Effector memory CD8-positive, alpha-beta T cell (primary cell): ENCODE data around the gene QRFP.
"Not testable (repeated sequence)": the region's sequence is repeated elsewhere in the genome, so short reads cannot be mapped to it uniquely, and the experiment has no call there.

Experiments
- ATAC-seq: fragments of 150-1000 bp; cut with Tn5 transposase; replicated peaks from 2 replicates; pipeline ENCODE4 v1.10.0; 2021; ENCODE audit warnings: mild to moderate bottlenecking, moderate library complexity
- DNase-seq, 3 experiments: peaks; one replicate each; pipeline ENCODE4 v3.0.0; 2021
- H3K27ac Mint-ChIP-seq, 2 donors: one replicate each; pipeline ENCODE4 v1.8.0; 2022; ENCODE audit warnings: mild to moderate bottlenecking in 2 of 2, mixed read lengths in 2 of 2, moderate library complexity in 2 of 2
- H3K27me3 Mint-ChIP-seq, 2 donors: one replicate each; pipeline ENCODE4 v1.8.0; 2022; ENCODE audit warnings: mixed read lengths in 2 of 2
- H3K36me3 Mint-ChIP-seq: one replicate; pipeline ENCODE4 v1.8.0; 2022; ENCODE audit warnings: mild to moderate bottlenecking, moderate library complexity, mixed read lengths; ENCODE audit not compliant: insufficient read depth
- H3K4me1 Mint-ChIP-seq, 2 donors: one replicate each; pipeline ENCODE4 v1.8.0; 2022; ENCODE audit warnings: low read depth in 2 of 2, mixed read lengths in 2 of 2
- H3K4me3 Mint-ChIP-seq, 2 donors: one replicate each; pipeline ENCODE4 v1.8.0; 2022; ENCODE audit warnings: mild to moderate bottlenecking in 2 of 2, mixed read lengths in 2 of 2, moderate library complexity in 2 of 2
- H3K9me3 Mint-ChIP-seq, 2 donors: one replicate each; pipeline ENCODE4 v1.8.0; 2022; ENCODE audit warnings: mixed read lengths in 2 of 2

Gene QRFP

DNA sequence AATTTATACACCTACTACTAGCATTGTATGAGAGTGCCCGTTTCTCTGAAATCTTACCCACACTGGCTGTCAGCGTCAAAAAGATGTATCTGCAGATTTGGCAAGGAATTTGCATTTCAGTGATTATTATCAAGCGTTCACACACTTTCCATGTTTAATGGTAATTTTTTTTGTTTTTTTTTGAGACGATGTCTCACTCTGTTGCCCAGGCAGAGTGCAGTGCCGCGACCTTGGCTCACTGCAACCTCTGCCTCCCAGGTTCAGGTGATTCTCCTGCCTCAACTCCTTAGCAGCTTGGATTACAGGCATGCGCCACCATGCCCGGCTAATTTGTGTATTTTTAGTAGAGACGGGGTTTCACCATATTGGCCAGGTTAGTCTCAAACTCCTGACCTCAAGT is 47.3 kb downstream of the QRFP start:
- H3K9me3 Mint-ChIP-seq, result no peaks in the 10 kb centered on the region
- H3K4me1 Mint-ChIP-seq, result peaks cover 0 to 1% of the 10 kb centered on the region in 2 donors
- no peaks in the 10 kb centered on the region for H3K27me3 Mint-ChIP-seq
- no peak overlapping the region for H3K4me3 Mint-ChIP-seq
- H3K27ac Mint-ChIP-seq, result no peak overlapping the region
- DNase-seq (no peak), ATAC-seq (no peak)
- peaks cover 8% of the 10 kb centered on the region for H3K36me3 Mint-ChIP-seq

DNA sequence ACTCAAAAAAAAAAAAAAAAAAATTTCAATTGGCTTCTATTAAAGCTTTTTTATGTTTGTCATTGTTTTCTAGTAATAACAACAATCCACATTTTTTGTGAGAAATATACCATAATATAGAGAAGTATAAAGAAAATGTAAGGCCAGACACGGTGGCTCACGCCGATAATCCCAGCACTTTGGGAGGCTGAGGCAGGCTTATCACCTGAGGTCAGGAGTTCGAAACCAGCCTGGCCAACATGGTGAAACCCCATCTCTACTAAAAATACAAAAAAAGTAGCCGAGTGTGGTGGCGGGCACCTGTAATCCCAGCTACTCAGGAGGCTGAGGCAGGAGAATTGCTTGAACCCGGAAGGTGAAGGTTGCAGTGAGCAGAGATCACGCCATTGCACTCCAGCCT is 48.1 kb downstream of the QRFP start:
- H3K4me3 Mint-ChIP-seq, H3K9me3 Mint-ChIP-seq, H3K27ac Mint-ChIP-seq, H3K36me3 Mint-ChIP-seq, ATAC-seq, DNase-seq, H3K4me1 Mint-ChIP-seq, H3K27me3 Mint-ChIP-seq: not testable (repeated sequence)

DNA sequence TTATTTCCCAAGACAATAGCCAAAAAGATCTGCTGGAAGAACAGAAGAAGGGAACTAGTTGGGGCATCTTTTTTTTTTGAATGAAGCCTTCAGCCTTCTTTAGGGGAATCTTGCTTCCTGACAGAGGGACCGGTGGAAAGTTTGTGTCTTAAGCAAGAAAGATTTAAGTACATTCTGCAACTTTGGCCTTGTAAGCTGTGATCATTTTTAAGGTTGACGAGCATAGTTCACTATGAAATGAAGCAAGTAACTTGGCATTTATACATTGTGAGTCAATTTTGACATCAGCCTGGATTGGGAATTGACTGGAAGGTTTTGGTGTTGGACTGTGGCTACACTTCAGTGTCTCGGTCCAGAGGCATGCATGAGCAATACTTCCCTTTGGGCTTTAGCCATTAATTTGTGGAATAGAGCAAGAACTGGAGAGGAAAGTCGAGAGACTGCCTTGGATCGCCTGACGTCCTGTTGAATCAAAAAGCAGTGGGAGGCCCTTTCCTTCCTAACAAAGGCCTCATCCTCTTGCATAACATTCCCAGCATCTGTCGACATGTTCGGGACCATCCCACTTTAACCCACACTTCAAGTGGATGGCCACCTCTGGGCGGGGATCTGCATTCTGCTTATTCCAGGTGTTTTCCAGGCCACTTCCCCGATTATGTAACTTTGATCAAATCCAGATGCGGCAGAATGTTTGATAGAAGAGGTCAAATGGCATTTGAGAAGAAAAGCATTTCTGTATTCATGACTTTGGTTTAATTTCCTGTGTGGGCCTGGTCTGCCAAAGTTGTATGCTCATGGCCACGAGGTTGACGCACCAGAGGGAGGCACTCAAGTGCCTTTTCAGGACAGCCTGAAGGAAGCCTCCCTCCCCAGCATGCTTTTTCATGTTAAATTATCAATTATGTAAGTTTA is 49.0 kb downstream of the QRFP start:
- Mint-ChIP-seq H3K27me3 (no peaks in the 10 kb centered on the region), H3K4me1 (peaks cover 9 to 17% of the 10 kb centered on the region in 2 donors), H3K27ac (peak overlapping the region in 1 of 2 donors; percentile 31), H3K9me3 (no peaks in the 10 kb centered on the region), H3K36me3 (peaks cover 7% of the 10 kb centered on the region), H3K4me3 (no peak overlapping the region)
- ATAC-seq (no peak), DNase-seq (no peak)

DNA sequence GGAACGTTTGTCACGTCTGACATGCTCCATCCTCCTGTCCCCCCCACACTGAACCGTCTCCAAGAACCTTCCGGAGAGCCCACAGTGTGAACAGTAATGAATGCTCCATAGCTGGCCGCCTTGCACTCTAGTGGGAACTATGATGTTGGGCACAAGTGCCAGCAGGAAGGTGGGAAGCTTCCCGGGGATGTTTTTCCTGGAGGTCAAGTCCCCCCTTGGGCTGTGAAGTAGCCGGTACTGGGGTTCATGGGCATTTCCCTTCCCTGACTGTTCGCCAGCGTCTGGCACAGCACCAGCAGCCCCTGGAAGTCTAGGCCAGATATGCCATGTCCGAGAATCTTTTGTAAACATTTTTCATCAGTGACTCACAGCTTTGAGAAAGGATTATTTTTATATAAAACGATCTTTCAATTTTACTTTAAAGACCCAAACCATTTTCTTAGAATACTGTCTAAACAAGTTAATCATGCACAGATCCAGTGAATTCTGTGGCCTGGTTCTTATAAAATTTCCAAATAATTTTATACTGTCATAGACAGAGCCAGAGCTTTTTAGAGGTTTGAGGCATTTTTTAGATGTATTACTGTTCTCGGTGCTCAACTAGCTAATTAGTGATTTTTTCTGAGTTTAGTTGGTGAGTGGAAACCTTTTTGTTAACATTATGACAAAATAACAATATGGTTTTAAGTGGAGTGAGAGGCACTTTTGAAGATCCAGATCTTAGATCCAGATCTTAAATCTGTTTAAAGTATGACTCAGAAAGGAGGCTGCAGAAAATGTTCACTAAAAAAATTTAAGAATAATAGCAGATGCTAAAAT is 49.9 kb downstream of the QRFP start:
- peaks cover 7% of the 10 kb centered on the region for H3K36me3 Mint-ChIP-seq
- no peak for DNase-seq
- peaks cover 11 to 25% of the 10 kb centered on the region in 2 donors for H3K4me1 Mint-ChIP-seq
- peak overlapping the region in 1 of 2 donors; percentile 31 for H3K27ac Mint-ChIP-seq
- no peaks in the 10 kb centered on the region for H3K9me3 Mint-ChIP-seq
- ATAC-seq, result no peak
- no peaks in the 10 kb centered on the region for H3K27me3 Mint-ChIP-seq
- H3K4me3 Mint-ChIP-seq, result no peak overlapping the region

DNA sequence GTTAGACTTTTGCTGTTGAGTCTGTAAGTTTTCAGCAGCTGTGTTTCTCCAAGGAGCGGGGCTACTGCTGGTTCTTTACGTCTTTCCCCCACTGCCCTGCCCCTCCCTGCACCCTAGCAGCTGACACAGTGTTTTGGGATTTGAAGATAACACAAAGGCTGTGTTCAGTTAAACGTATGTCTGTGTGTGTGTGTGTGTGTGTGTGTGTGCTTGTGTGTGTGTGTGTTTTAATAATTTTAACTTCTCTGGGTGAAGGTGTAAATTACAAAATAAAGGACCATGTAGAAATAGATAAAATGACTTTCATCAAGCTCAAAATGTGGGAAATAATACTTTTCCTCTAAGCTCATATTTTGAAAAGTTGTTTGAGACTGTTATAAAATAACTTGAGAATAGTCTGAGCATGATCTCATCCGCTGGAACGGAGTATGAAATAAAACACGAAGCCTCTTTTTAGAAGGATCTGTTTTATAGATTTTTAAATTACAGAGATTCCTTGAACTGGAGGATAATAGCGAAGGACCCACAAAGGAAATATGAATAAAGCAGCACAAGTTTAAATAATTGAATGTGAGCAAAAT is 50.6 kb downstream of the QRFP start:
- H3K27me3 Mint-ChIP-seq, result no peaks in the 10 kb centered on the region
- peak overlapping the region in 1 of 2 donors; percentile 53 for H3K27ac Mint-ChIP-seq
- peaks cover 5% of the 10 kb centered on the region for H3K36me3 Mint-ChIP-seq
- H3K4me1 Mint-ChIP-seq, result peaks cover 11 to 26% of the 10 kb centered on the region in 2 donors
- no peaks in the 10 kb centered on the region for H3K9me3 Mint-ChIP-seq
- DNase-seq, result no peak
- no peak overlapping the region for H3K4me3 Mint-ChIP-seq
- ATAC-seq, result no peak

DNA sequence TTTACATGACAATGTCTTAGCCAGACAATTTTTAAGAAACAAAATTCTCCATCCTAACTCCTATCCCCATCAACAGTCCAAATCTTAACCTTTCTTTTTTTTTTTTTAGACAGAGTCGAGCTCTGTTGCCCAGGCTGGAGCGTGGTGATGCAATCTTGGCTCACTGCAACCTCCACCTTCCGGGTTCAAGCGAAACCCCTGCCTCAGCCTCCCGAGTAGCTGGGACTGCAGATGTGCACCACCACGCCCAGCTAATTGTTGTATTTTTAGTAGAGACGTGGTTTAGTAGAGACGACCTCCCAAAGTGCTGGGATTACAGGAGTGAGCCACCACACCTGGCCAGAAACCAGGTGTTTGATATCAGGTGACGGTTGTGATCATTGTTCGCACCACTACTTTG is 51.4 kb downstream of the QRFP start:
- peaks cover 11 to 26% of the 10 kb centered on the region in 2 donors for H3K4me1 Mint-ChIP-seq
- no peaks in the 10 kb centered on the region for H3K27me3 Mint-ChIP-seq
- ATAC-seq (no peak), DNase-seq (no peak)
- no peak overlapping the region for H3K4me3 Mint-ChIP-seq
- peak overlapping the region in 1 of 2 donors; percentile 53 for H3K27ac Mint-ChIP-seq
- no peaks in the 10 kb centered on the region for H3K9me3 Mint-ChIP-seq
- H3K36me3 Mint-ChIP-seq, result no peaks in the 10 kb centered on the region

DNA sequence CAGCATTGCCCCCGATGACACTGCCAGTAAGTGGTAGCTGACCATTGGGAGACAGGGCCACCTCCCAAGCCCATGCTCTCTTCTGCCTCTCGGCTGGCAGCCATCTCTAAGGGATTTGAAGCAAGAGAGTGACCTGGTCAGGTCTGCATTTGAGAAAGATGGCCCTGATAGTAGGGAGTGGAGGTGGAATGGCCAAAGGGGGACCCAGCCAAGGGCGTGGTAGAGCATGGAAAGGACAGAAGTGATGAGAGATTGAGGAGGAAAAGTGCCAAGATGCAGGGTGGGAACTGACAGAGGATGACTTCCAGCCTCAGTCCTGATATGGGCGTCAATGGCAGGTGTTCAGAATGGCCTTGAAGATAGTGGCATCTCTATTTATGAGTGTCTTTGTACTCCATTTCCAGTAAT is 52.6 kb downstream of the QRFP start:
- Mint-ChIP-seq H3K27me3 (no peaks in the 10 kb centered on the region), H3K4me3 (no peak overlapping the region), H3K9me3 (no peaks in the 10 kb centered on the region), H3K4me1 (peaks cover 13 to 32% of the 10 kb centered on the region in 2 donors), H3K36me3 (peaks cover 3% of the 10 kb centered on the region), H3K27ac (peak overlapping the region in 1 of 2 donors; percentile 45)
- ATAC-seq, result no peak
- no peak for DNase-seq

DNA sequence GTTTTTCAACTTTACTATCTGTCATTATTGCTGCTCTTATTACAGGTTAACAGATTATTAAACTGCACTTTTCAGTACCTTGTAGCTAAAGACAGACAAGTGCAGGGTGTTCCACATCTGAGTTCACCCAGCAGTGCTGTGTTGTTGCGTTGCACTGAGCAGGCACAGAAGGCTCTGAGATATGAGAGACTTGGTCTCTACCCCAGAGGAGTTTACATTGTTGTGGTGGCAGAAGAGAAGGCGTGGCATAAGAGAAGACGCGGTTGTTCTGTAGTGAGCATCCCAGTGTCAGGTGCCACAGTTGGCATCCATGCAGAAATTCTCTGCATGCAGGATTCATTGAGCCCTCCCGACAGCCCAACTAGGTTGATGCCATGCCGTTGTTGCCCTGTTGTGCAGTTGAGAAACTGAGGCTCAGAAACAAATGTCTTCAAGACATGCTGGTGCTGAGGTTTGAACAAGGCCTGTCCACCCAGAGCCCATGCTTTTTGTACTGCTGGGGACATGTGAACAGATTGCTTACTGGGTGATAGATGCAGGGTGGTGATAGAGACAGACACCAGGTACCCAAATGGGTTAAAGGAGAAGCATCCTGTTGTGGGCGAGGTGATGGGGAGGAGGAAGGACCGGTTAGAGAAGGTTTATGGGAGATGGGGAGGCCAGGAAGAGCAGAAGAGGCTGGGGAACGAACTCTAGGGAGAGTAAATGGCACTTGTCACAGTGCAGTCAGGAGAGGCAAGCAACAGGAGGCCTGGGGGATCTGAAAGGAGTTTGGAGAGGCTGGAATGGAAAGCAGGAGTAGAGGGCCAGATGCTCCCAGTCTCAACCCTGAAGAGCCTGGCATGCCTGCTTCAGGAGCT is 53.3 kb downstream of the QRFP start:
- ATAC-seq (no peak), DNase-seq (no peak)
- Mint-ChIP-seq H3K27me3 (no peaks in the 10 kb centered on the region), H3K4me1 (peaks cover 16 to 38% of the 10 kb centered on the region in 2 donors), H3K4me3 (no peak overlapping the region), H3K36me3 (peaks cover 6% of the 10 kb centered on the region), H3K27ac (peak overlapping the region; percentile 49), H3K9me3 (no peaks in the 10 kb centered on the region)
